Brain microvascular endothelial cell (primary cell): ENCODE data around the gene F13B.

Experiments
- DNase-seq: peaks from one replicate; pipeline ENCODE4 v3.0.0-alpha.2; 2020
- H3K27ac ChIP-seq: fragments of 250-450 bp; sonication (Bioruptor Pico); 2 replicates; pipeline ENCODE4 v1.5.1; 2020; ENCODE audit warnings: mild to moderate bottlenecking, moderate library complexity
- H3K27me3 ChIP-seq: fragments of 250-450 bp; sonication (Bioruptor Pico); replicated peaks from 2 replicates; pipeline ENCODE4 v1.5.1; 2020; ENCODE audit warnings: mild to moderate bottlenecking
- H3K36me3 ChIP-seq: fragments of 250-450 bp; sonication (Bioruptor Pico); replicated peaks from 2 replicates; pipeline ENCODE4 v1.5.1; 2020; ENCODE audit warnings: mild to moderate bottlenecking
- H3K4me3 ChIP-seq: 2 replicates; pipeline ENCODE4 v1.5.1; 2011; ENCODE audit warnings: low read depth, mild to moderate bottlenecking, control low read depth, low read length, moderate library complexity
- CTCF ChIP-seq: IDR thresholded peaks from 2 replicates; pipeline ENCODE4 v1.5.1; 2011; ENCODE audit warnings: low read depth, mild to moderate bottlenecking, moderate library complexity, low read length, control low read depth, inconsistent platforms; ENCODE audit errors: missing control alignments
- in situ Hi-C: cut with HindIII; loops from 2 replicates; pipeline ENCODE4 v1.10.0; 2017; ENCODE audit warnings: low sequenced_read_pairs, low pct_ligation_motif_present

F13B gene

DNA sequence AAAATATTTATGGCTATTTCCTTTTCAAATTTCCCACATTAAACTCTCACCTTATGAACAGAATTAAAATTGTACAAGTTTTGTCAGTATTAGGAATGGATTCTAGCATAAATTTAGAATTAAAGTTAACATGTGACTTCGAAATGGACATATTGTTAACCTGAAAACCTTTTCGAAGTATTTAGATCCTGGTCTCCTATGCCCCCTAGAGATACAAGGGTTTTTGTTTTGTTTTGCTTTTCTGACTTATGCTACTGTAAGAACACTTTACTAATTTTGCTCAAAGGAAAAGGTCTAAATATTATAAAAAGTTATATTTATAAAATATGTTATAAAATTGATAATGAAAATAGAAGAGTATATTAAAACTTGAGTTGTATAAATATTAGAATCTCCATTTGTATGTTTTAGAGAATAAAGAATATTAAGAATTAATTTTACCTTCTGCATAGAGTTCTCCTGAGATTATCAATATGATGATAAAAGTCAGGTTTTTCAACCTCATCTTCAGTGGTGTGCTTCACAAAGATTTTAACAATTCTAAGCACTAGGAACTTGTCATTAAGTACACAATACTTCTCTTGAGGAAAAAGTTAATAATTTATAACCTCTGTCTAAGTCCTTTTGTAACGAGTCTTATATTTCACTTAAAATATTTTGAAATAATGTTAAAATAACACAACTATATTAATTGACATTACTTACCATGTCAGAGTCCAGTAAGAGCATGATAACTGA is at the start of gene F13B:
Gene F13B, minus strand, starts transcription at position 542 of the 738 bp plus-strand sequence. Its CDS starts 37 bp downstream, at position 505.
- no peak for DNase-seq
- in situ Hi-C loops: no loop called here
- Histone ChIP-seq H3K27me3 (no peaks in the 10 kb centered on the region), H3K27ac (no peak within 1 kb of the TSS), H3K4me3 (no peak within 1 kb of the TSS), H3K36me3 (no peaks in the 10 kb centered on the region)
- TF ChIP-seq CTCF: no peak

DNA sequence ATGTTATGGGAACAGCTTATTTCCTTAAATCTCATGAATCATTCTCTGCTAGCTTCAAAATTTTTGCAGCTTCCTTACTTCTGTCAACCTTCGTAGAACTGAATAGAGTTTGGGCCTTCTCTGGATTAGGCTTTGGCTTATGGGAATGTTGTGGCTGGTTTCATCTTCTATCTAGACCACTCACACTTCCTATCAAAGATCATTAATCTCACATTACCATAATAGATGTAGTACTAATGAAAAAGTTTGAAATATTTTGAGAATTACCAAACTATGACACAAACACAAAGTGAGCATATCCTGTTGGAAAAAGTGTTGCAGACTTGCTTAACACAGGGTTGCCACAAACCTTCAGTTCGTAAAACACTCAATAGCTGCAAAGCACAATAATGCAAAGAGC is 49.1 kb upstream of the F13B start:
- no peak for TF ChIP-seq CTCF
- Histone ChIP-seq H3K36me3 (no peaks in the 10 kb centered on the region), H3K27ac (no peak overlapping the region), H3K27me3 (no peaks in the 10 kb centered on the region), H3K4me3 (no peak overlapping the region)
- in situ Hi-C loops: no loop called here
- no peak for DNase-seq

- Histone ChIP-seq H3K4me3 (no peak overlapping the region), H3K36me3 (no peaks in the 10 kb centered on the region), H3K27me3 (no peaks in the 10 kb centered on the region), H3K27ac (no peak overlapping the region)
- TF ChIP-seq CTCF: no peak
- DNase-seq: no peak
- in situ Hi-C loops: no loop called here
Measured at GRCh38 chr1:197106869-197107268, 39.8 kb upstream of the F13B start.

- no peak for TF ChIP-seq CTCF
- in situ Hi-C loops: no loop called here
- peak; percentile 17 for DNase-seq
Measured at GRCh38 chr1:197103300-197103699, 36.2 kb upstream of the F13B start.

DNA sequence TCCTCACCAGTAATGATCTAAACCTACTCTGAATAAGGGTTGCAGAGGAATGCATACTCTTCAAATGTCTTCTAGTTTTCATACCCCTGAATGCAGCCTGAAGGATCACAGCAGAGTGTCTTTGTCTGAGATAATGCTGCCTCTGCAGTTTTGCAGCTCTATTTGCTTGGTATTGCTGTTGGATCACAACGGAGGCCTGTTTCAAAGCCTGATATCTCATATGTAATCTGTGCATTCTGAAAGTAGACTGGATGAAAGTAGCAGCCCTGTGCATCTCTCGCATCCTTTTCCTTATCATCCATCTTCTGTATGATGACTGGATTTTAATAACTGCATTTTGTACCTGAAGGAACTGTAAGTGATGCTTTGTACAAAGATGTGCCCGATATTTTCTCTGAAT is 34.9 kb upstream of the F13B start:
- H3K36me3 ChIP-seq: no peaks in the 10 kb centered on the region
- DNase-seq: no peak
- no peak for TF ChIP-seq CTCF
- no peaks in the 10 kb centered on the region for H3K27me3 ChIP-seq
- no peak overlapping the region for H3K27ac ChIP-seq
- no peak overlapping the region for H3K4me3 ChIP-seq
- in situ Hi-C loops: no loop called here

More at GRCh38 chr1:197103300-197103699, 36.2 kb upstream of the F13B start:
- Histone ChIP-seq H3K27ac (no peak overlapping the region), H3K27me3 (no peaks in the 10 kb centered on the region), H3K36me3 (no peaks in the 10 kb centered on the region), H3K4me3 (no peak overlapping the region)

DNA sequence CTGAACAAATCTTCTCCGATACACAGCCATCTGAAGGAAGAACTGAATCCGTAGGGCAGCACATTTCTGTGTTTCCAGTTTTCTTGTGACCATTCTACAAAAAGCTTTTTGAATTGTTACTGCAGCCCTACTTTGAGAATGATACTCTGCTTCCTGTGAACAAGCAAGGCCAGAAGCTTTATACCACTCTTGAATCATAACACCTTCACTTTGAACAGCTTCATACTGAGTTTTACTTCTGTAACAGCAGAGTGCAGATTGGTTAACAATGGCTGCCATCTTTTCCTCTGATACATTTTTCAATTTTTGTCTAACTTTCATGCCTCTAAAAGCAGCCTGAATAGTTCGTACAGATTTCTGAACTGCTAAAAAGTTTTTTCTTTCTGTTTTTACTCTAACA is 33.6 kb upstream of the F13B start:
- Histone ChIP-seq H3K27ac (no peak overlapping the region), H3K36me3 (no peaks in the 10 kb centered on the region), H3K4me3 (no peak overlapping the region), H3K27me3 (no peaks in the 10 kb centered on the region)
- in situ Hi-C loops: no loop called here
- no peak for TF ChIP-seq CTCF
- no peak for DNase-seq
